Gastroesophageal sphincter (tissue), 4 donors: ENCODE data around the gene POLR2H. TPM values are rescaled to one million over a fixed set of nuclear protein-coding genes. Genes with fewer than 3 reads are reported as not detected.

Experiments used
- ATAC-seq: fragments of 150-250 bp; one replicate; pipeline ENCODE4 v1.9.1; 2016; ENCODE audit warnings: mild to moderate bottlenecking, moderate library complexity
- H3K27ac ChIP-seq, 4 donors: fragments of 200-600 bp; sonication (generic) in 3 of 4; 1 replicate in 3 of 4; 2 replicates in 1 of 4; pipeline ENCODE4 v1.5.1; 2016 to 2019
- H3K27me3 ChIP-seq: fragments of 200-600 bp; sonication (generic); one replicate; pipeline ENCODE4 v1.5.1; 2019
- H3K36me3 ChIP-seq, 2 donors: fragments of 200-600 bp; sonication (generic); one replicate each; pipeline ENCODE4 v1.5.1; 2019; ENCODE audit warnings: control low read depth in 1 of 2
- H3K4me1 ChIP-seq, 3 donors: fragments of 200-600 bp; sonication (generic); 1 replicate in 2 of 3; 2 replicates in 1 of 3; pipeline ENCODE4 v1.5.1; 2016 to 2019; ENCODE audit warnings: control low read depth in 2 of 3
- H3K4me3 ChIP-seq, 2 donors: fragments of 200-600 bp; sonication (generic); one replicate each; pipeline ENCODE4 v1.5.1; 2019; ENCODE audit warnings: mild to moderate bottlenecking in 1 of 2, moderate library complexity in 1 of 2
- H3K9me3 ChIP-seq, 3 donors: fragments of 200-600 bp; sonication (generic); one replicate each; pipeline ENCODE4 v1.5.1; 2017 to 2019; ENCODE audit warnings: control low read depth in 2 of 3
- EP300 ChIP-seq: sonication (generic); formaldehyde crosslinking; IDR thresholded peaks from one replicate; pipeline ENCODE4 v1.6.1; 2017; ENCODE audit warnings: antibody characterized with exemption, mild to moderate bottlenecking
- POLR2A ChIP-seq, 2 donors: fragments of 450-650 bp; IDR thresholded peaks; one replicate each; pipeline ENCODE4 v1.6.1; 2017; ENCODE audit warnings: antibody characterized with exemption in 2 of 2, mild to moderate bottlenecking in 2 of 2, moderate library complexity in 1 of 2
- POLR2AphosphoS5 ChIP-seq: sonication (generic); formaldehyde crosslinking; IDR thresholded peaks from one replicate; pipeline ENCODE4 v1.6.1; 2017; ENCODE audit warnings: antibody characterized with exemption
- WGBS, 2 donors: methylation state at CpG; one replicate each; pipeline ENCODE4 v1.1.5; 2018; ENCODE audit warnings: low coverage in 1 of 2; 5-methylcytosine and 5-hydroxymethylcytosine counted together
- small RNA-seq, 4 donors: library from RNA; depleted of rRNA; stranded (forward); fragments of <200 nt; gene quantifications; one replicate each; pipeline ENCODE3, GENCODE V24; 2016
- total RNA-seq, 4 donors: library from RNA; depleted of rRNA; stranded (reverse); fragments of >200 nt; gene quantifications; one replicate each; pipeline ENCODE4 v1.1.0, GENCODE V29; 2016
- TF ChIP-seq, protein P1 (sequence below), 4 experiments: fragments of 200-600 bp in 2 of 4; fragments of 450-650 bp in 2 of 4; sonication (generic) in 1 of 4; IDR thresholded peaks; one replicate each; pipeline ENCODE4 v1.5.1; 2017 to 2019; ENCODE audit warnings: antibody characterized with exemption in 4 of 4, mild to moderate bottlenecking in 2 of 4, moderate library complexity in 2 of 4

The POLR2H gene
- total RNA-seq, 4 donors from 2014 or later = 32.8 to 54.1 (median 40.9) TPM

DNA sequence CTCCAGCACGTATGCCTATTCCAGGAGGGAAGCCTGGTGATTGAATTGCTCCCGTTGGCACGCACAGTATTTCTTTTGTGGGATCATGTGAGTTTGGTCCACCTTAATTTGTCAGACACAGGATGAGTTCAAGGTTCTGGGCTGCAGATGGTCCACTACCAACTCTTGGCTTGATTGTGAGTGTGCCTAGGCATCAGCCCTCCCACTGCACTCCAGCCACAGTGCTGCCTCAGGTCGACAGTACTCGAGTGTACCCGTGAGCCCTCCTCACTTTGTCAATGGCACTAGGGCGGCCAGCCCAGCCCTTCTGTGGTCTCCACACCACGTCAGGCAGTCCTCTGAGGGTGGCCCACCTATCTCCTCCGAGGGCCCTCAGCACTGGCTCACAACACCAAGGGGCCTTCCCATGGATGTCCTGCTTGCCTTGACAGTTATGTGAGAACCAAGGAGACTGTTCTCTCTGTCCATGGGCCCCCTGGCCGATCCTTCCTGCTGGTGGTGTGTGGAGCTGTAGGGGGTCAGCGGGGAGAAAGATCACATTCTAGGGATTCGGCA lies 48.5 kb downstream of the POLR2H start:
- WGBS, 2 donors = 64 to 90% methylated on average over 2 to 6 of the region's 12 CpGs
- Histone ChIP-seq H3K36me3 (no peaks in the 10 kb centered on the region), H3K4me3 (no peak overlapping the region), H3K27me3 (no peaks in the 10 kb centered on the region), H3K9me3 (no peaks in the 10 kb centered on the region), H3K4me1 (no peaks in the 10 kb centered on the region), H3K27ac (no peak overlapping the region)
- no peak for ATAC-seq
- TF ChIP-seq POLR2AphosphoS5 (no peak), POLR2A (IDR thresholded peaks at IDR 0.05) (no peak), EP300 (no peak)
- TF ChIP-seq, protein P1, sequence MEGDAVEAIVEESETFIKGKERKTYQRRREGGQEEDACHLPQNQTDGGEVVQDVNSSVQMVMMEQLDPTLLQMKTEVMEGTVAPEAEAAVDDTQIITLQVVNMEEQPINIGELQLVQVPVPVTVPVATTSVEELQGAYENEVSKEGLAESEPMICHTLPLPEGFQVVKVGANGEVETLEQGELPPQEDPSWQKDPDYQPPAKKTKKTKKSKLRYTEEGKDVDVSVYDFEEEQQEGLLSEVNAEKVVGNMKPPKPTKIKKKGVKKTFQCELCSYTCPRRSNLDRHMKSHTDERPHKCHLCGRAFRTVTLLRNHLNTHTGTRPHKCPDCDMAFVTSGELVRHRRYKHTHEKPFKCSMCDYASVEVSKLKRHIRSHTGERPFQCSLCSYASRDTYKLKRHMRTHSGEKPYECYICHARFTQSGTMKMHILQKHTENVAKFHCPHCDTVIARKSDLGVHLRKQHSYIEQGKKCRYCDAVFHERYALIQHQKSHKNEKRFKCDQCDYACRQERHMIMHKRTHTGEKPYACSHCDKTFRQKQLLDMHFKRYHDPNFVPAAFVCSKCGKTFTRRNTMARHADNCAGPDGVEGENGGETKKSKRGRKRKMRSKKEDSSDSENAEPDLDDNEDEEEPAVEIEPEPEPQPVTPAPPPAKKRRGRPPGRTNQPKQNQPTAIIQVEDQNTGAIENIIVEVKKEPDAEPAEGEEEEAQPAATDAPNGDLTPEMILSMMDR (IDR thresholded peaks at IDR 0.05) = no peak

DNA sequence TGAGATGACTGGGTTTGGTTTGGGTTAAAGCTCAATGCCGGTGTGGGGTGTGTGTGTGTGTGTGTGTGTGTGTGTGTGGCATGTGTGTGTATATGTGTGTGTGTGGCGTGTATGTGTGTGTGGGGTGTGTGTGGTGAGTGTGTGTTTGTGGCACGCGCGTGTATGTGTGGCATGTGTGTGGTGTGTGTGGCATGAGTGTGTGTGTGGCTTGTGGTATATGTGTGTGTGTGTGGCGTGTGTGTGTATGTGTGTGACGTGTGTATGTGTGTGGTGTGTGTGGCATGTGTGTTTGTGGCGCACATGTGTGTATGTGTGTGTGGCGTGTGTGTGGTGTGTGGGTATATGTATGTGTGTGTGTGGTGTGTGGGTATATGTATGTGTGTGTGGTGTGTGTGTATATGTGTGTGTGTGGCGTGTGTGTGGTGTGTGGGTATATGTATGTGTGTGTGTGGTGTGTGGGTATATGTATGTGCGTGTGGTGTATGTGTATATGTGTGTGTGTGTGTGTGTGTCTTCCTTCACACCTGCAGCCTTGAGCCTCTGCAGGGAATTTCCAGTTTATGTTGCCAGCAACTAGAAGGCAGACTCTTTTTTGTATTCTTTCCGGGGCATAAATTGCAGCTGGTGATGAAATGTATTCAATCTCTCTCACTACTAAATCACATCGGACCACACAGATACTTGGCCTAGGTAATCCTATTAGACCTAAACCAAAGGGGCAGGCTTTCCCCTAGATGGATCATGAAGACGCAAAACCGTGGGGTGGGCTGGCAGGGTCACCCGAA lies 53.1 kb downstream of the POLR2H start:
- Histone ChIP-seq H3K36me3 (no peaks in the 10 kb centered on the region), H3K4me1 (peaks cover 0 to 7% (median 0%) of the 10 kb centered on the region in 3 donors), H3K27me3 (no peaks in the 10 kb centered on the region), H3K4me3 (no peak overlapping the region), H3K27ac (no peak overlapping the region), H3K9me3 (no peaks in the 10 kb centered on the region)
- no peak for ATAC-seq
- TF ChIP-seq POLR2A (IDR thresholded peaks at IDR 0.05) = no peak
- TF ChIP-seq POLR2AphosphoS5 = no peak
- no peak for TF ChIP-seq EP300
- TF ChIP-seq, protein P1 (IDR thresholded peaks at IDR 0.05) = no peak
- 73 to 77% methylated on average over 7 to 13 of the region's 16 CpGs for WGBS, 2 donors

DNA sequence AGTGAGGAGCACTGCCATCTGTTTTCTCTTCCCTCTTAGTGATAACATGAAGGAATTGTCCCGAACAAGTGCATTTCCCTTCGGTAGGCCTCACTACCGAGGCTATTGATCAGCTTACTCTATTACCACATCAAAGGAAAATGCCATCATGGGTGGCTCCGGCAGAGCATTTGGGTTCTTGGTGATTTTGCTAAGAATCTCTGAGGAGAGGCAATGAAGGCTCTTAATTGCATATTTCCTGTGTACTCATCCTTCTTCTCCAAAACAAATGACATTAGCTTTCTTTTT lies 53.6 kb downstream of the POLR2H start:
- H3K9me3 ChIP-seq = no peaks in the 10 kb centered on the region
- no peaks in the 10 kb centered on the region for H3K36me3 ChIP-seq
- H3K4me1 ChIP-seq = peaks cover 0 to 7% (median 0%) of the 10 kb centered on the region in 3 donors
- TF ChIP-seq POLR2AphosphoS5 (no peak), POLR2A (IDR thresholded peaks at IDR 0.05) (no peak), EP300 (no peak)
- TF ChIP-seq, protein P1 (IDR thresholded peaks at IDR 0.05) = no peak
- H3K27ac ChIP-seq = no peak overlapping the region
- 70 to 97% methylated on average over 4 of the region's 4 CpGs for WGBS, 2 donors
- ATAC-seq = no peak
- H3K27me3 ChIP-seq = no peaks in the 10 kb centered on the region
- H3K4me3 ChIP-seq = no peak overlapping the region

DNA sequence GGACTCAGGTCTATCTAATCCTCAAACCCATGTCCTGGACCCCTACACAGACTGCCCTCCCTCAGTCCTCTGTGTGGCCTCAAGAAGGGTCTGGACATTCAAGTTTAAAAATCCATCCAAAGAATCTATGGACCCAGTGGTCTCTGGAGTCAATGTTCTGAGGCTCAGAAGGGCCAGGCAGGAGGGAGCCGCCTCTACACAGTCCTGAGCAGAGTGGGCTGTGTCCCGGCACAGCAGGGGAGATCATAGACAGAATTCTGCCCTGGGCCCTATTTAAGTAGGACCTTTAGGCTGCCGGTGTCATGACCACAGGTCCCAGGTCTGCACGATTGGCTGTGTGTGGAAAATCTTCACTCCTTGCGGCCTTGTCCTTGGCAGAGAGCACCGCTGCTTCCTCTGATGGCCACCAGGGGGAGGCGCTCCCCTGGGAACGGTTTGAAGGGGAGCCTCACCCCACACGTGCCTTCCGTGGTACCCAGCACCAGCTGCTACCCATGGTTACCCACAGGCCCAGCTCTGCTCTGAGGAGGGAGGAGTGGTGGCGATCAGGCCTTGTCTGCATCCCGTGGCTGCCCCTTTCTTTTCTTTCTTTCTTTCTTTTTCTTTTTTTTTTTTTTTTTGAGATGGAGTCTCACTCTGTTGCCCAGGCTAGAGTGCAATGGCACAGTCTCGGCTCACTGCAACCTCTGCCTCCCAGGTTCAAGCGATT lies 56.3 kb downstream of the POLR2H start:
- TF ChIP-seq POLR2AphosphoS5 (no peak), POLR2A (IDR thresholded peaks at IDR 0.05) (no peak), EP300 (no peak)
- TF ChIP-seq, protein P1 (IDR thresholded peaks at IDR 0.05) = peak in 3 of 4 experiments; percentile 71 to 84 (median 82)
- no peaks in the 10 kb centered on the region for H3K36me3 ChIP-seq
- no peaks in the 10 kb centered on the region for H3K9me3 ChIP-seq
- peaks cover 0 to 7% (median 0%) of the 10 kb centered on the region in 3 donors for H3K4me1 ChIP-seq
- WGBS, 2 donors = 23 to 90% methylated on average over 2 to 6 of the region's 14 CpGs
- H3K27ac ChIP-seq = no peak overlapping the region
- no peaks in the 10 kb centered on the region for H3K27me3 ChIP-seq
- no peak overlapping the region for H3K4me3 ChIP-seq
- peak; percentile 85 for ATAC-seq

Small RNAs within 50 kb of the gene (small RNA-seq; reads per million reads assigned to genes)
- gene SNORD66 = 2,694 to 3,838 (median 3,059) reads per million in 4 donors

Other genes with a start within 250 kb of the POLR2H start
- gene EIF2B5, start 226.4 kb upstream of the POLR2H start, total RNA-seq = 10 to 100 TPM; 36.2 to 49.2 (median 44.3) TPM
- 100 to 1,000 TPM in 1 of 4 donors, 10 to 100 TPM in 3; 56.8 to 117 (median 66.4) TPM for gene DVL3, start 206.3 kb upstream of the POLR2H start, total RNA-seq
- 100 to 1,000 TPM; 234 to 322 (median 288) TPM for gene AP2M1, start 186.9 kb upstream of the POLR2H start, total RNA-seq
- 10 to 100 TPM; 31.8 to 54.9 (median 39.5) TPM for gene ABCF3, start 175.5 kb upstream of the POLR2H start, total RNA-seq
- gene VWA5B2, start 132.1 kb upstream of the POLR2H start, total RNA-seq = under 1 TPM in 2 of 4 donors, not detected in 2; 0.10 to 0.54 TPM
- 10 to 100 TPM; 30.0 to 62.6 (median 38.6) TPM for gene ALG3, start 112.7 kb upstream of the POLR2H start, total RNA-seq
- gene EEF1AKMT4, start 112.0 kb upstream of the POLR2H start, total RNA-seq = 1 to 10 TPM; 1.4 to 3.8 (median 2.2) TPM
- not detected for gene CAMK2N2, start 100.2 kb upstream of the POLR2H start, total RNA-seq
- under 1 TPM; 0.12 to 0.67 (median 0.52) TPM for gene ECE2, start 85.7 kb upstream of the POLR2H start, total RNA-seq
- gene PSMD2, start 62.5 kb upstream of the POLR2H start, total RNA-seq = 100 to 1,000 TPM; 225 to 365 (median 273) TPM
- gene EIF4G1, start 47.1 kb upstream of the POLR2H start, total RNA-seq = 100 to 1,000 TPM; 233 to 431 (median 300) TPM
- gene FAM131A, start 24.1 kb upstream of the POLR2H start, total RNA-seq = 10 to 100 TPM; 53.9 to 71.4 (median 65.3) TPM
- gene CLCN2, start 105 bp upstream of the POLR2H start, total RNA-seq = 1 to 10 TPM; 2.0 to 6.8 (median 2.3) TPM
- gene THPO, start 16.5 kb downstream of the POLR2H start, total RNA-seq = under 1 TPM in 2 of 4 donors, not detected in 2; 0.31 to 0.94 TPM
- gene CHRD, start 18.3 kb downstream of the POLR2H start, total RNA-seq = 10 to 100 TPM in 3 of 4 donors, 1 to 10 TPM in 1; 8.2 to 27.4 (median 16.5) TPM
- gene EPHB3, start 200.1 kb downstream of the POLR2H start, total RNA-seq = 10 to 100 TPM in 1 of 4 donors, 1 to 10 TPM in 3; 3.1 to 10.6 (median 4.6) TPM